GM12878 (cell line): ENCODE results near the gene SLC1A1. TPM values are rescaled to one million over a fixed set of nuclear protein-coding genes. Genes with fewer than 3 reads are reported as not detected.

Source experiments
- BACH1 ChIP-seq: fragments of 450-650 bp; IDR thresholded peaks from 2 replicates; pipeline ENCODE4 v1.6.1; 2017; ENCODE audit warnings: mild to moderate bottlenecking, borderline replicate concordance
- CBFB ChIP-seq: IDR thresholded peaks from 2 replicates; pipeline ENCODE4 v1.6.1; 2016; ENCODE audit warnings: antibody characterized with exemption, low read depth
- HDAC6 ChIP-seq: fragments of 200-600 bp; sonication (generic); IDR thresholded peaks from one replicate; pipeline ENCODE4 v1.8.0; 2017; ENCODE audit warnings: antibody characterized with exemption; ENCODE audit not compliant: unreplicated experiment
- IKZF1 ChIP-seq: fragments of 450-650 bp; conservative IDR thresholded peaks from 2 replicates; pipeline ENCODE4 v1.6.1; 2017; ENCODE audit warnings: antibody characterized with exemption, mild to moderate bottlenecking
- IRF4 ChIP-seq: IDR thresholded peaks from 2 replicates; pipeline ENCODE4 v1.6.1; 2011; ENCODE audit warnings: low read depth, low read length
- LARP7 ChIP-seq: fragments of 450-650 bp; IDR thresholded peaks from 2 replicates; pipeline ENCODE4 v1.6.1; 2017; ENCODE audit warnings: mild to moderate bottlenecking
- MEF2B ChIP-seq: fragments of 450-650 bp; IDR thresholded peaks from 2 replicates; pipeline ENCODE4 v1.6.1; 2018; ENCODE audit warnings: mild to moderate bottlenecking, moderate library complexity; ENCODE audit not compliant: partially characterized antibody, poor library complexity, severe bottlenecking
- MTA2 ChIP-seq: fragments of 450-650 bp; IDR thresholded peaks from 2 replicates; pipeline ENCODE4 v1.6.1; 2016; ENCODE audit warnings: low read depth, mild to moderate bottlenecking, moderate library complexity
- NR2C2 ChIP-seq: IDR thresholded peaks from 2 replicates; pipeline ENCODE4 v1.6.1; 2011; ENCODE audit warnings: borderline replicate concordance, low read depth; ENCODE audit not compliant: control insufficient read depth, insufficient read length
- SIN3A ChIP-seq: IDR thresholded peaks from 2 replicates; pipeline ENCODE4 v1.6.1; 2012; ENCODE audit warnings: low read depth, low read length, improper control_type of control experiment
- polyA plus RNA-seq, 11 experiments: library from polyadenylated mRNA; depleted of rRNA in 4 of 11; unstranded in 6 of 11; stranded (reverse) in 5 of 11; fragments of >200 nt; fragmentation: Nextera tagmentation in 4 of 11; fragmentation: Illumina TruSeq in 1 of 11; extraction: Ambion mirVana in 4 of 11; extraction: Trizol in 1 of 11; gene quantifications; 1 replicate in 1 of 11; 2 replicates in 10 of 11; pipeline versions ENCODE4 v1.2.1 to v1.2.3, GENCODE V29; 2011 to 2016; ENCODE audit warnings: inconsistent platforms in 2 of 11, missing spikeins in 2 of 11, low read depth in 1 of 11
- total RNA-seq, 4 experiments: library from RNA; depleted of rRNA in 3 of 4; stranded (reverse); fragments of >200 nt in 3 of 4; fragmentation: Illumina TruSeq in 1 of 4; extraction: Trizol in 1 of 4; gene quantifications; 2 replicates each; pipeline versions ENCODE4 v1.2.1 to v1.2.3, GENCODE V29; 2013 to 2021
- TF ChIP-seq, protein P1 (sequence below): IDR thresholded peaks from 2 replicates; pipeline ENCODE4 v1.6.1; 2012; ENCODE audit warnings: improper control_type of control experiment, low read depth, low read length; ENCODE audit not compliant: insufficient replicate concordance
- TF ChIP-seq, protein P2 (sequence below): IDR thresholded peaks from 2 replicates; pipeline ENCODE4 v1.6.1; 2011; ENCODE audit warnings: low read depth, low read length, improper control_type of control experiment, borderline replicate concordance
- TF ChIP-seq, protein P3 (sequence below): fragments of 450-650 bp; IDR thresholded peaks from 2 replicates; pipeline ENCODE4 v1.6.1; 2017; ENCODE audit warnings: low read depth, mild to moderate bottlenecking, moderate library complexity

Gene SLC1A1
- total and polyA plus RNA-seq, 10 of the 15 experiments (the other 5 are each of a cell fraction or from before 2014, with no cell fraction given) = 4.2 to 24.9 (median 18.3) TPM

DNA sequence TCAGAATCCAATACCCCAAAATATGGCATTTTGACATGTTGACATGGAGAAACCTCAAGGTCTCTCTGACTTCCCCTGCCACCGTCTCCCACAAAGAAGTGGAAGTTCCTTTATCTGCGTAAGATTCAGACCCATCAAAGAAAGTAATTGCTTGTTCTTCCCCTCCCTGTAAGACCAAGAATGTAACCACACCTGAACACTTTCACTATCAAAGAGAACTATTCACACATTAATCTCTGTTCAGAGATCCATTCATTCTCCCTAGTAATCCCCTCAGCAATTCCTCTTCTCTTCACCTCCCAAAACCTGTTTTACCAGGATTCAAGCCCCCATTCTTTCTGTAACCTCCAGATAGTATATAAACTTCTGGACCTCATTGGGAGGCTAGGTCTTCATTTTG, 4.1 kb upstream of the SLC1A1 start (continued):
- TF ChIP-seq, protein P1, sequence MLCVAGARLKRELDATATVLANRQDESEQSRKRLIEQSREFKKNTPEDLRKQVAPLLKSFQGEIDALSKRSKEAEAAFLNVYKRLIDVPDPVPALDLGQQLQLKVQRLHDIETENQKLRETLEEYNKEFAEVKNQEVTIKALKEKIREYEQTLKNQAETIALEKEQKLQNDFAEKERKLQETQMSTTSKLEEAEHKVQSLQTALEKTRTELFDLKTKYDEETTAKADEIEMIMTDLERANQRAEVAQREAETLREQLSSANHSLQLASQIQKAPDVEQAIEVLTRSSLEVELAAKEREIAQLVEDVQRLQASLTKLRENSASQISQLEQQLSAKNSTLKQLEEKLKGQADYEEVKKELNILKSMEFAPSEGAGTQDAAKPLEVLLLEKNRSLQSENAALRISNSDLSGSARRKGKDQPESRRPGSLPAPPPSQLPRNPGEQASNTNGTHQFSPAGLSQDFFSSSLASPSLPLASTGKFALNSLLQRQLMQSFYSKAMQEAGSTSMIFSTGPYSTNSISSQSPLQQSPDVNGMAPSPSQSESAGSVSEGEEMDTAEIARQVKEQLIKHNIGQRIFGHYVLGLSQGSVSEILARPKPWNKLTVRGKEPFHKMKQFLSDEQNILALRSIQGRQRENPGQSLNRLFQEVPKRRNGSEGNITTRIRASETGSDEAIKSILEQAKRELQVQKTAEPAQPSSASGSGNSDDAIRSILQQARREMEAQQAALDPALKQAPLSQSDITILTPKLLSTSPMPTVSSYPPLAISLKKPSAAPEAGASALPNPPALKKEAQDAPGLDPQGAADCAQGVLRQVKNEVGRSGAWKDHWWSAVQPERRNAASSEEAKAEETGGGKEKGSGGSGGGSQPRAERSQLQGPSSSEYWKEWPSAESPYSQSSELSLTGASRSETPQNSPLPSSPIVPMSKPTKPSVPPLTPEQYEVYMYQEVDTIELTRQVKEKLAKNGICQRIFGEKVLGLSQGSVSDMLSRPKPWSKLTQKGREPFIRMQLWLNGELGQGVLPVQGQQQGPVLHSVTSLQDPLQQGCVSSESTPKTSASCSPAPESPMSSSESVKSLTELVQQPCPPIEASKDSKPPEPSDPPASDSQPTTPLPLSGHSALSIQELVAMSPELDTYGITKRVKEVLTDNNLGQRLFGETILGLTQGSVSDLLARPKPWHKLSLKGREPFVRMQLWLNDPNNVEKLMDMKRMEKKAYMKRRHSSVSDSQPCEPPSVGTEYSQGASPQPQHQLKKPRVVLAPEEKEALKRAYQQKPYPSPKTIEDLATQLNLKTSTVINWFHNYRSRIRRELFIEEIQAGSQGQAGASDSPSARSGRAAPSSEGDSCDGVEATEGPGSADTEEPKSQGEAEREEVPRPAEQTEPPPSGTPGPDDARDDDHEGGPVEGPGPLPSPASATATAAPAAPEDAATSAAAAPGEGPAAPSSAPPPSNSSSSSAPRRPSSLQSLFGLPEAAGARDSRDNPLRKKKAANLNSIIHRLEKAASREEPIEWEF = peak; percentile 17
- TF ChIP-seq IRF4 = 0 out of 2 replicates have a peak, but pooled peaks have one; percentile 44
- TF ChIP-seq MEF2B = peak; percentile 28
- TF ChIP-seq, protein P2, sequence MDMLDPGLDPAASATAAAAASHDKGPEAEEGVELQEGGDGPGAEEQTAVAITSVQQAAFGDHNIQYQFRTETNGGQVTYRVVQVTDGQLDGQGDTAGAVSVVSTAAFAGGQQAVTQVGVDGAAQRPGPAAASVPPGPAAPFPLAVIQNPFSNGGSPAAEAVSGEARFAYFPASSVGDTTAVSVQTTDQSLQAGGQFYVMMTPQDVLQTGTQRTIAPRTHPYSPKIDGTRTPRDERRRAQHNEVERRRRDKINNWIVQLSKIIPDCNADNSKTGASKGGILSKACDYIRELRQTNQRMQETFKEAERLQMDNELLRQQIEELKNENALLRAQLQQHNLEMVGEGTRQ = no peak
- no peak for TF ChIP-seq HDAC6
- no peak for TF ChIP-seq NR2C2
- TF ChIP-seq, protein P3, sequence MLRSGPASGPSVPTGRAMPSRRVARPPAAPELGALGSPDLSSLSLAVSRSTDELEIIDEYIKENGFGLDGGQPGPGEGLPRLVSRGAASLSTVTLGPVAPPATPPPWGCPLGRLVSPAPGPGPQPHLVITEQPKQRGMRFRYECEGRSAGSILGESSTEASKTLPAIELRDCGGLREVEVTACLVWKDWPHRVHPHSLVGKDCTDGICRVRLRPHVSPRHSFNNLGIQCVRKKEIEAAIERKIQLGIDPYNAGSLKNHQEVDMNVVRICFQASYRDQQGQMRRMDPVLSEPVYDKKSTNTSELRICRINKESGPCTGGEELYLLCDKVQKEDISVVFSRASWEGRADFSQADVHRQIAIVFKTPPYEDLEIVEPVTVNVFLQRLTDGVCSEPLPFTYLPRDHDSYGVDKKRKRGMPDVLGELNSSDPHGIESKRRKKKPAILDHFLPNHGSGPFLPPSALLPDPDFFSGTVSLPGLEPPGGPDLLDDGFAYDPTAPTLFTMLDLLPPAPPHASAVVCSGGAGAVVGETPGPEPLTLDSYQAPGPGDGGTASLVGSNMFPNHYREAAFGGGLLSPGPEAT = peak; percentile 64
- TF ChIP-seq CBFB = 0 out of 2 replicates have a peak, but pooled peaks have one; percentile 19
- peak; percentile 76; the same call in 1 of the 2 replicates for TF ChIP-seq MTA2
- no peak for TF ChIP-seq BACH1
- no peak for TF ChIP-seq LARP7
- TF ChIP-seq IKZF1 = peak; percentile 64
- TF ChIP-seq SIN3A = no peak
